Peyer's patch (tissue), 4 donors: Measurements from ENCODE around the gene GSTT4. TPM values are rescaled to one million over a fixed set of nuclear protein-coding genes. Genes with fewer than 3 reads are reported as not detected.

Experiments used
- DNase-seq, 3 donors: peaks; one replicate each; pipeline ENCODE4 v3.0.0-alpha.2; 2017 to 2019
- H3K27ac ChIP-seq, 4 donors: fragments of 200-600 bp; sonication (generic); one replicate each; pipeline ENCODE4 v1.5.1; 2016 to 2019
- H3K27me3 ChIP-seq, 2 donors: fragments of 200-600 bp; sonication (generic); one replicate each; pipeline ENCODE4 v1.5.1; 2019
- H3K36me3 ChIP-seq, 3 donors: fragments of 200-600 bp; sonication (generic); one replicate each; pipeline ENCODE4 v1.5.1; 2016 to 2019
- H3K4me1 ChIP-seq, 4 donors: fragments of 200-600 bp; sonication (generic); one replicate each; pipeline ENCODE4 v1.5.1; 2016 to 2019
- H3K4me3 ChIP-seq, 4 donors: fragments of 200-600 bp; sonication (generic); 1 replicate in 3 of 4; 2 replicates in 1 of 4; pipeline ENCODE4 v1.5.1; 2016 to 2019; ENCODE audit warnings: mild to moderate bottlenecking in 1 of 4
- H3K9me3 ChIP-seq, 4 donors: fragments of 200-600 bp; sonication (generic); one replicate each; pipeline ENCODE4 v1.5.1; 2016 to 2019; ENCODE audit warnings: mild to moderate bottlenecking in 1 of 4
- POLR2A ChIP-seq, 2 donors: fragments of 450-650 bp; IDR thresholded peaks; one replicate each; pipeline ENCODE4 v1.5.1; 2017; ENCODE audit warnings: antibody characterized with exemption in 2 of 2, mild to moderate bottlenecking in 2 of 2, moderate library complexity in 2 of 2
- total RNA-seq, 4 donors: library from RNA; depleted of rRNA; stranded (reverse); fragments of >200 nt; gene quantifications; one replicate each; pipeline ENCODE4 v1.1.0, GENCODE V29; 2016
- TF ChIP-seq, protein P1 (sequence below), 6 experiments: fragments of 450-650 bp in 4 of 6; fragments of 200-600 bp in 2 of 6; sonication (generic) in 1 of 6; IDR thresholded peaks; one replicate each; pipeline ENCODE4 v1.5.1; 2017 to 2019; ENCODE audit warnings: antibody characterized with exemption in 6 of 6, mild to moderate bottlenecking in 3 of 6, moderate library complexity in 1 of 6

Gene GSTT4
- total RNA-seq, 4 donors from 2014 or later, result not detected

DNA sequence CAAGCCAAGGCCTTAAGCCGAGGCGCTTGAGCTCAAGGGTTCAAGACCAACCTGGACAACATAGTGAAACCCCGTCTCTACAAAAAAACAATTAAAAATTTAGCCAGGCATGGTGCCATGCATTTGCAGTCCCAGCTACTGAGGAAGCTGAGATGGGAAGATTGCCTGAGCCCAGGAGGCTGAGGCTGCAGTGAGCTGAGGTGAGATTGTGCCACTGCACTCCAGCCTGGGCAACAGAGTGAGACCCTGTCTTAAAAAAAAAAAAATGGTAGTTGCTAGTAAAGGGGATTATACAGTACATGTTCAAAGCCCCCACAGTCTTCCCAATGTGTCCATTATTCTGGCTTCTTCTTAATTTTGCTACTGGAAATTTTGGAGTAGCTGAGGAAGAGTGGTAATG is 24.1 kb upstream of the GSTT4 start:
- Histone ChIP-seq H3K27me3 (no peaks in the 10 kb centered on the region), H3K27ac (no peak overlapping the region), H3K4me3 (no peak overlapping the region), H3K9me3 (no peaks in the 10 kb centered on the region), H3K4me1 (no peaks in the 10 kb centered on the region), H3K36me3 (peaks cover 0 to 13% (median 0%) of the 10 kb centered on the region in 3 donors)
- no peak for DNase-seq
- TF ChIP-seq, protein P1, sequence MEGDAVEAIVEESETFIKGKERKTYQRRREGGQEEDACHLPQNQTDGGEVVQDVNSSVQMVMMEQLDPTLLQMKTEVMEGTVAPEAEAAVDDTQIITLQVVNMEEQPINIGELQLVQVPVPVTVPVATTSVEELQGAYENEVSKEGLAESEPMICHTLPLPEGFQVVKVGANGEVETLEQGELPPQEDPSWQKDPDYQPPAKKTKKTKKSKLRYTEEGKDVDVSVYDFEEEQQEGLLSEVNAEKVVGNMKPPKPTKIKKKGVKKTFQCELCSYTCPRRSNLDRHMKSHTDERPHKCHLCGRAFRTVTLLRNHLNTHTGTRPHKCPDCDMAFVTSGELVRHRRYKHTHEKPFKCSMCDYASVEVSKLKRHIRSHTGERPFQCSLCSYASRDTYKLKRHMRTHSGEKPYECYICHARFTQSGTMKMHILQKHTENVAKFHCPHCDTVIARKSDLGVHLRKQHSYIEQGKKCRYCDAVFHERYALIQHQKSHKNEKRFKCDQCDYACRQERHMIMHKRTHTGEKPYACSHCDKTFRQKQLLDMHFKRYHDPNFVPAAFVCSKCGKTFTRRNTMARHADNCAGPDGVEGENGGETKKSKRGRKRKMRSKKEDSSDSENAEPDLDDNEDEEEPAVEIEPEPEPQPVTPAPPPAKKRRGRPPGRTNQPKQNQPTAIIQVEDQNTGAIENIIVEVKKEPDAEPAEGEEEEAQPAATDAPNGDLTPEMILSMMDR (IDR thresholded peaks at IDR 0.05), result no peak
- TF ChIP-seq POLR2A (IDR thresholded peaks at IDR 0.05), result no peak

DNA sequence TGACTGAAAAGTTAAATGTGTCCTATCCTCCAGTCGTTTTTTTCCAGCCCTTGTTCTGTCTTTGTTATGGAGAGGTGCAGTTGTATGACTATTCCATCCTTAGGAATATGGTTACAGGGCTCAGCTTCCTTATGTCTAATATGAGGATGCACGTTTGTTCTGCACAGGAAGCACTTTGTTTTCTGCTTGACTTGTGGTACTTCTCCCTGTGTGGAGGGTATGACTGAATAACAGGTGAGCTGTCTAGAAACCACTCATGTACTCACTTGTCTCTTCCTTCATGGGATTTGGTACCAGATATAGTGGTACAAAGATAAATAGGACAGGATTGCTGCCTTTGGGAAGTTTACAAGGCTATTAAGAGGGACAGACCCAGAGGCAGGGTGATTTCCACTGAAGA is 23.3 kb upstream of the GSTT4 start:
- H3K4me1 ChIP-seq, result no peaks in the 10 kb centered on the region
- DNase-seq, result no peak
- no peak for TF ChIP-seq POLR2A (IDR thresholded peaks at IDR 0.05)
- TF ChIP-seq, protein P1 (IDR thresholded peaks at IDR 0.05), result no peak
- H3K9me3 ChIP-seq, result no peaks in the 10 kb centered on the region
- no peak overlapping the region for H3K27ac ChIP-seq
- no peaks in the 10 kb centered on the region for H3K27me3 ChIP-seq
- no peak overlapping the region for H3K4me3 ChIP-seq
- H3K36me3 ChIP-seq, result peaks cover 0 to 13% (median 0%) of the 10 kb centered on the region in 3 donors

DNA sequence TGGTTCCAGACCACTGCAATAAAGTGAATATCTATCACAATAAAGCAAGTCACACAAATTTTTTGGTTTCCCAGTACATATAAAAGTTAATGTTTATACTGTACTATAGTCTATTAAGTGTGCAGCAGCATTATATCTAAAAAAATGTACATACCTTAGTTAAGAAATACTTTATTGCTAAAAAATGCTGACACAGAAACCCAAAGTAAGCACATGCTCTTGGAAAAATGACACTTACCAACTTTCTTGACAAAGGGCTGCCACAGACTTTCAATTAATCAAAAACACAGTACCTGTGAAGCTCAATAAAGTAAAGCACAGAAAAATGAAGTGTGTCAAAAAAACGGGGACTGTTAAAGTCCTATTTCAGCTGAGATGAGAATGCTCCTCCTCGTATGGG is 22.7 kb upstream of the GSTT4 start:
- TF ChIP-seq POLR2A (IDR thresholded peaks at IDR 0.05), result no peak
- TF ChIP-seq, protein P1 (IDR thresholded peaks at IDR 0.05), result no peak
- no peak overlapping the region for H3K4me3 ChIP-seq
- no peaks in the 10 kb centered on the region for H3K9me3 ChIP-seq
- H3K36me3 ChIP-seq, result peaks cover 0 to 13% (median 0%) of the 10 kb centered on the region in 3 donors
- no peaks in the 10 kb centered on the region for H3K27me3 ChIP-seq
- DNase-seq, result no peak
- H3K4me1 ChIP-seq, result no peaks in the 10 kb centered on the region
- H3K27ac ChIP-seq, result no peak overlapping the region

DNA sequence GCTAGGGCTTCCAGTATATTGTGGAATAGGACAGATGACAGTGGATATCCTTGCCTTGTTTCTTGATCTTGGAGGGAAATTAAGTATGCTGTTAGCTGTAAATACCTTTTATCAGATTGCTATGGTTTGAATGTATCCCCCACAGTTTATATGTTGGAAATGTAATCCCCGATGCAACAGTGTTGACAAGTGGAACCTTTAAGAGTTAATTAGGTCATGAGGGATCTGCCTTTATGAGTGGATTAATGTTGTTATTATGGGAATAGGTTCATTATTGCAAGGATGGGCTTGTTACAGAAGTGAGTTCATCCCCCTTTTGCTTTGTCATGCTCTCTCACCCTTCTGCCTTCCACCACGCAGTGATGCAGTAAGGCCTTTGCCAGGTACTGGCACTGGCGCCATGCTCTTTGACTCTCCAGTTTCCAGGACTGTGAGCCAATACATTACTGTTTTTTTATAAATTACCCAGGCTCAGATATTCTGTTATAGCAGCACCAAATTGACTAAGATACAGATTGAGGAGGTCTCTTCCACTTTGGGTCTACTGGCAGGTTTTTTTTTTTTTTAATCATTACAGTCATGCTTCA is 22.2 kb upstream of the GSTT4 start:
- H3K27me3 ChIP-seq, result no peaks in the 10 kb centered on the region
- no peaks in the 10 kb centered on the region for H3K4me1 ChIP-seq
- H3K4me3 ChIP-seq, result no peak overlapping the region
- TF ChIP-seq, protein P1 (IDR thresholded peaks at IDR 0.05), result no peak
- no peak for TF ChIP-seq POLR2A (IDR thresholded peaks at IDR 0.05)
- no peak overlapping the region for H3K27ac ChIP-seq
- H3K36me3 ChIP-seq, result peaks cover 0 to 13% (median 0%) of the 10 kb centered on the region in 3 donors
- no peak for DNase-seq
- H3K9me3 ChIP-seq, result no peaks in the 10 kb centered on the region

DNA sequence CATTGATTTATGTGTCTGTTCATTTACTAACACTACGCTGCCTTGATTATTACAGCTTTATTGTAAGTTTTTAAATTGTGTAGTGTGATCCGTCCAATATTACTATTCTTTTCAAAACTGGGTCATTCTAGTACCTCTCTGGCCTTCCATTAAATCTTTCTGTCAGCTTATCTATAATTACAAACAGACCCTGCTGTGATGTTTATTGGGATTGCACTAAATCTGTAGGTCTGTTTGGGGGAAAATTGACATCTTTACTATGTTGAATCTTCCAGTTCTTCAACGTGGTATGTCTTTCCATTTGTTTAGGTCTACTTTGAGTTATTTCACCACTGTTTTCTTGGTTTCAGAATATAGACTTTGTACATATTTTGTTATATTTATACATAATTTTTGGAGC is 21.5 kb upstream of the GSTT4 start:
- Histone ChIP-seq H3K36me3 (peaks cover 0 to 13% (median 0%) of the 10 kb centered on the region in 3 donors), H3K27me3 (no peaks in the 10 kb centered on the region), H3K4me3 (no peak overlapping the region), H3K27ac (no peak overlapping the region), H3K4me1 (no peaks in the 10 kb centered on the region), H3K9me3 (no peaks in the 10 kb centered on the region)
- no peak for TF ChIP-seq POLR2A (IDR thresholded peaks at IDR 0.05)
- TF ChIP-seq, protein P1 (IDR thresholded peaks at IDR 0.05), result no peak
- DNase-seq, result no peak

DNA sequence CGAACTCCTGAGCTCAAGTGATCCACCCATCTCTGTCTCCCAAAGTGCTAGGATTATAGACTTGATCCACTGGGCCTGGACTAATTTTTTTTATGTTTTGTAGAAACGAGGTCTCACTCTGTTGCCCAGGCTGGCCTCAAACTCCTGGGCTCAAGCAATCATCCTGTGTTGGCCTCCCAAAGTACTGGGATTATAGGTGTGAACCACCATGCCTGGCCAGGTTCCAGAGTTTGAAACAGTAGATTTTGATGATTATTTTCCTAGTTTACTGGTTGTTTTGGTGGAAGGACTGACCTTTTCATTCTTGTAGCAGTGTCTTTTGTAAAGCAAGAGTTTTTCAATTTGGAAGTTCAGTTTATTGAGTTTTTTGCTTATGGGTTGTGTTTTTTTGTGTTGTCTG is 20.8 kb upstream of the GSTT4 start:
- TF ChIP-seq POLR2A (IDR thresholded peaks at IDR 0.05), result no peak
- TF ChIP-seq, protein P1 (IDR thresholded peaks at IDR 0.05), result no peak
- Histone ChIP-seq H3K27me3 (no peaks in the 10 kb centered on the region), H3K9me3 (no peaks in the 10 kb centered on the region), H3K4me1 (no peaks in the 10 kb centered on the region), H3K36me3 (peaks cover 0 to 12% (median 0%) of the 10 kb centered on the region in 3 donors), H3K4me3 (no peak overlapping the region), H3K27ac (no peak overlapping the region)
- DNase-seq, result no peak
